HG03575 (cell line): ENCODE data around the gene ZNF300.
A peak's percentile ranks its signal among the peaks of the same experiment; 100 is the strongest.
"Not testable (repeated sequence)": the region's sequence is repeated elsewhere in the genome, so short reads cannot be mapped to it uniquely, and the experiment has no call there.

ENCODE experiments used
- ATAC-seq: cut with Tn5 transposase; IDR thresholded peaks from one replicate; pipeline ENCODE4 v1.9.1; 2021; ENCODE audit not compliant: unreplicated experiment, insufficient number of reproducible peaks, low FRiP score; ENCODE audit errors: extremely low read depth

Gene ZNF300

DNA sequence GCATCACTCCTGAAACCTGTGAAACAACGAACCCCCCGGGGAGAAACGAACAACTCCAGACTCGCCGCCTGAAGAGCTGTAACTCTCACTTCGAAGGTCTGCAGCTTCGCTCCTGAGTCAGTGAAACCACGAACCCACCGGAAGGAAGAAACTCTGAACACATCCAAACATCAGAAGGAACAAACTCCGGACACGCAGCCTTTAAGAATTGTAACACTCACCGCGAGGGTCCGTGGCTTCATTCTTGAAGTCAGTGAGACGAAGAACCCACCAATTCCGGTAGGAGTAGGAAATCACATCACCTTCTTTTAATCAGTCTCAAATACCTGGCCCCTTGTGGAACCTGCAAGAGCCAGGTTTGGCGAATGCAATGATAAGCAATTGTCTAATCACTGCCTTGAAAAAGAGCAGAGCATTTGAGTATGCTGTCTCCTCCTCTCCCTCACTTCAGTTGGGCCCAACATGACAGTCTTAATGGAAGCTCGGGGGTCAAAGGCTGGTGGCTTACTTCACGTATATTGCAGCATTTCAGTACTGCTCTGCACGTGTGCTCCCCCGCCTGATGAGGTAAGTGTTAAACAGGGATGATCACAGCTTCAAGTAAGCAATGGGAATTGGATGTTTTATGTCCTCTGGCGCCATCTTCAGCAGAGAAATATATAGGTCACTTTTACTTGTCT is 58.0 kb downstream of the ZNF300 start:
- peak; percentile 64 for ATAC-seq

DNA sequence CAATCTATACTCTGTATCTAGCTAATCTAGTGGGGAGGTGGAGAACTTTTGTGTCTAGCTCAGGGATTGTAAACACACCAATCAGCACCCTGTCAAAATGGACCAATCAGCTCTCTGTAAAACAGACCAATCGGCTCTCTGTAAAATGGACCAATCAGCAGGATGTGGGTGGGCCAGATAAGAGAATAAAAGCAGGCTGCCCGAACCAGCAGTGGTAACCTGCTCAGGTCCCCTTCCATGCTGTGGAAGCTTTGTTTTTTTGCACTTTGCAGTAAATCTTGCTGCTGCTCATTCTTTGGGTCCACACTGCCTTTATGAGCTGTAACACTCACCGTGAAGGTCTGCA is 58.5 kb downstream of the ZNF300 start, which contains the start of gene IRGM:
IRGM (plus strand) TSS at position 214 of the 346 bp plus-strand sequence. CDS start 1,603 bp downstream, outside the sequence.
- not testable (repeated sequence) for ATAC-seq

DNA sequence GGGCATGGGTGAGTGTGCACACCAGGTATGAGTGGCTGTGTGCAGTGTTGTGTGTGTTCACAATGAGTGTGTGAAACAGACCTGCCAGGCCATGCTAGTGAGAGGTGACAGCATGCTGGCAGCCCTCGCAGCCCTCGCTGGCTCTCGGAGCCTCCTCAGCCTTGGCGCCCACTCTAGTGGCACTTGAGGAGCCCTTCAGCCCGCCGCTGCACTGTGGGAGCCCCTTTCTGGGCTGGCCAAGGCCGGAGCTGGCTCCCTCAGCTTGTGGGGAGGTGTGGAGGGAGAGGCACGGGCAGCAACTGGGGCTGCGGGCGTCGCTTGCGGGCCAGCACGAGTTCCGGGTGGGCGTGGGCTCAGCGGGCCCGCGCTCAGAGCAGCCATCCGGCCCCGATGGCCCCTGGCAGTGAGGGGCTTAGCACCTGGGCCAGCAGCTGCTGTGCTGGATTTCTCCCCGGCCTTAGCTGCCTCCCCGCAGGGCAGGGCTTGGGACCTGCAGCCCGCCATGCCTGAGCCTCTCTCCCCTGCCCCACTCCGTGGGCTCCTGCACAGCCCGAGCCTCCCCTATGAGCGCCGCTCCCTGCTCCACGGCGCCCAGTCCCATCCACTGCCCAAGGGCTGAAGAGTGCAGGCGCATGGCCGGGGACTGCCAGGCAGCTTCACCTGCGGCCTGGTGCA is 59.5 kb downstream of the ZNF300 start:
- ATAC-seq: not testable (repeated sequence)
